ENCODE results near the gene PRAF2. TPM values are rescaled to one million over a fixed set of nuclear protein-coding genes. Genes with fewer than 3 reads are reported as not detected.

Gene PRAF2
- total and polyA plus RNA-seq, 2 of the 13 experiments (the other 11 are each of a cell fraction or from before 2014, with no cell fraction given): 0.33 to 2.6 TPM

DNA sequence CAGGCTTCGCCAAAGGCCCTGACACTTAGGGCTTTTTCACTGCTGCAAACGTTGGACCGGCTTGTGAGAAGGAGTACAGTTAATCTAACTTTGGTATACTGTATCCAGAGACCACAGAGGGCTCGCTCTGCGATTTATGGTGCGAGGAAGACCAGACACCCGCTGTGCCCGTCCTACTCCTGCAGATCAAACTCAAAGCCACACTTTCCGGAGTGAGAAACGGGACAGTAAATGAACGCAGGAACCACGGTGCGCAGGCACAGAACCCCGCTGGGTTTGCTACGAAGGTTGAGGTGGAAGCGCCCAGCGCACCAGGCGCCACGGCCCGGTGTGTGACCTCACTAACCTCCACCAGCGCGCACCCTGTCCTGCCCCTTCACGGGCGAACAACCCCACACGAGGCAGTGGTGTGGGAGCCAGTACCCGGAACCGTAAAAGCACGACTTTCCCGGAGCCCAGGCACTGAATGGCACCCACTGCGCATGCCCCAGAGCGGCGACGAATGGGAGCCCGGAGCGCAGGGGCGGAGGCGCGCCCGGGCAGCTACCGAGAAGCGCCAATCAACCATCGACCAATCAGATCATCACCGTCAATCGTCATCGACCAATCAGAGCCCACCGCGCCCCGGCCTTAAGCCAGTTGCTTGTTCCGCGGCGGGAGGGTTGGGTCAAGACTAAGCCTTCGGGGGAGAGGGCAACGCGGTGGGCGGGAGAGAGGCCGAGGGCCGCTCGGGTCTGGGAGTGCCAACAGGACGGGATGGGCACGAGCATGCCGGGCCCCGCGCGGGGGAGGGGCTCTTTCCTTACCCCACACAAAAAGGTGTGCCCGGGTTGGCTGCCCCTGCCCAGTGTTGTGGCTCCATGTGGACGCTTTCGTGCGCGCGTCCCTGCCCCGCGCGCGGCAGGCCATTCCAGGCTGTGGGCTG lies 27.2 kb upstream of the PRAF2 start (continued):
- TF ChIP-seq, protein P1, sequence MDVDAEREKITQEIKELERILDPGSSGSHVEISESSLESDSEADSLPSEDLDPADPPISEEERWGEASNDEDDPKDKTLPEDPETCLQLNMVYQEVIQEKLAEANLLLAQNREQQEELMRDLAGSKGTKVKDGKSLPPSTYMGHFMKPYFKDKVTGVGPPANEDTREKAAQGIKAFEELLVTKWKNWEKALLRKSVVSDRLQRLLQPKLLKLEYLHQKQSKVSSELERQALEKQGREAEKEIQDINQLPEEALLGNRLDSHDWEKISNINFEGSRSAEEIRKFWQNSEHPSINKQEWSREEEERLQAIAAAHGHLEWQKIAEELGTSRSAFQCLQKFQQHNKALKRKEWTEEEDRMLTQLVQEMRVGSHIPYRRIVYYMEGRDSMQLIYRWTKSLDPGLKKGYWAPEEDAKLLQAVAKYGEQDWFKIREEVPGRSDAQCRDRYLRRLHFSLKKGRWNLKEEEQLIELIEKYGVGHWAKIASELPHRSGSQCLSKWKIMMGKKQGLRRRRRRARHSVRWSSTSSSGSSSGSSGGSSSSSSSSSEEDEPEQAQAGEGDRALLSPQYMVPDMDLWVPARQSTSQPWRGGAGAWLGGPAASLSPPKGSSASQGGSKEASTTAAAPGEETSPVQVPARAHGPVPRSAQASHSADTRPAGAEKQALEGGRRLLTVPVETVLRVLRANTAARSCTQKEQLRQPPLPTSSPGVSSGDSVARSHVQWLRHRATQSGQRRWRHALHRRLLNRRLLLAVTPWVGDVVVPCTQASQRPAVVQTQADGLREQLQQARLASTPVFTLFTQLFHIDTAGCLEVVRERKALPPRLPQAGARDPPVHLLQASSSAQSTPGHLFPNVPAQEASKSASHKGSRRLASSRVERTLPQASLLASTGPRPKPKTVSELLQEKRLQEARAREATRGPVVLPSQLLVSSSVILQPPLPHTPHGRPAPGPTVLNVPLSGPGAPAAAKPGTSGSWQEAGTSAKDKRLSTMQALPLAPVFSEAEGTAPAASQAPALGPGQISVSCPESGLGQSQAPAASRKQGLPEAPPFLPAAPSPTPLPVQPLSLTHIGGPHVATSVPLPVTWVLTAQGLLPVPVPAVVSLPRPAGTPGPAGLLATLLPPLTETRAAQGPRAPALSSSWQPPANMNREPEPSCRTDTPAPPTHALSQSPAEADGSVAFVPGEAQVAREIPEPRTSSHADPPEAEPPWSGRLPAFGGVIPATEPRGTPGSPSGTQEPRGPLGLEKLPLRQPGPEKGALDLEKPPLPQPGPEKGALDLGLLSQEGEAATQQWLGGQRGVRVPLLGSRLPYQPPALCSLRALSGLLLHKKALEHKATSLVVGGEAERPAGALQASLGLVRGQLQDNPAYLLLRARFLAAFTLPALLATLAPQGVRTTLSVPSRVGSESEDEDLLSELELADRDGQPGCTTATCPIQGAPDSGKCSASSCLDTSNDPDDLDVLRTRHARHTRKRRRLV (CRISPR knock-in tag; IDR thresholded peaks at IDR 0.05): no peak
- TF ChIP-seq FOXA1 (IDR thresholded peaks at IDR 0.05) (no peak), FOXA1 (CRISPR knock-in tag; IDR thresholded peaks at IDR 0.05) (no peak), TBX3 (IDR thresholded peaks at IDR 0.05; ENCODE audit: borderline replicate concordance) (no peak), NR2F2 (IDR thresholded peaks at IDR 0.05; ENCODE audit: borderline replicate concordance, low read depth) (no peak), DNMT3B (CRISPR knock-in tag; conservative IDR thresholded peaks at IDR 0.05) (0 out of 2 replicates have a peak, but pooled peaks have one; percentile 40), RFXAP (CRISPR knock-in tag; IDR thresholded peaks at IDR 0.05; ENCODE audit: borderline replicate concordance) (peak; percentile 95), TARDBP (CRISPR knock-in tag; IDR thresholded peaks at IDR 0.05) (0 out of 2 replicates have a peak, but pooled peaks have one; percentile 32), ZNF232 (CRISPR knock-in tag; IDR thresholded peaks at IDR 0.05; ENCODE audit: borderline replicate concordance) (no peak), GABPA (IDR thresholded peaks at IDR 0.05; ENCODE audit: low read depth, low read length) (no peak), GABPA (CRISPR knock-in tag; IDR thresholded peaks at IDR 0.05; ENCODE audit: low read depth) (peak; percentile 26; the same call in 1 of the 2 replicates), SMAD1 (CRISPR knock-in tag; IDR thresholded peaks at IDR 0.05; ENCODE audit: borderline replicate concordance, low read depth) (no peak), NFIC (IDR thresholded peaks at IDR 0.05; ENCODE audit: low read length) (no peak)
- TF ChIP-seq, protein P2, sequence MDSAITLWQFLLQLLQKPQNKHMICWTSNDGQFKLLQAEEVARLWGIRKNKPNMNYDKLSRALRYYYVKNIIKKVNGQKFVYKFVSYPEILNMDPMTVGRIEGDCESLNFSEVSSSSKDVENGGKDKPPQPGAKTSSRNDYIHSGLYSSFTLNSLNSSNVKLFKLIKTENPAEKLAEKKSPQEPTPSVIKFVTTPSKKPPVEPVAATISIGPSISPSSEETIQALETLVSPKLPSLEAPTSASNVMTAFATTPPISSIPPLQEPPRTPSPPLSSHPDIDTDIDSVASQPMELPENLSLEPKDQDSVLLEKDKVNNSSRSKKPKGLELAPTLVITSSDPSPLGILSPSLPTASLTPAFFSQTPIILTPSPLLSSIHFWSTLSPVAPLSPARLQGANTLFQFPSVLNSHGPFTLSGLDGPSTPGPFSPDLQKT (CRISPR knock-in tag; IDR thresholded peaks at IDR 0.05; ENCODE audit: borderline replicate concordance): no peak
- TF ChIP-seq, protein P3, sequence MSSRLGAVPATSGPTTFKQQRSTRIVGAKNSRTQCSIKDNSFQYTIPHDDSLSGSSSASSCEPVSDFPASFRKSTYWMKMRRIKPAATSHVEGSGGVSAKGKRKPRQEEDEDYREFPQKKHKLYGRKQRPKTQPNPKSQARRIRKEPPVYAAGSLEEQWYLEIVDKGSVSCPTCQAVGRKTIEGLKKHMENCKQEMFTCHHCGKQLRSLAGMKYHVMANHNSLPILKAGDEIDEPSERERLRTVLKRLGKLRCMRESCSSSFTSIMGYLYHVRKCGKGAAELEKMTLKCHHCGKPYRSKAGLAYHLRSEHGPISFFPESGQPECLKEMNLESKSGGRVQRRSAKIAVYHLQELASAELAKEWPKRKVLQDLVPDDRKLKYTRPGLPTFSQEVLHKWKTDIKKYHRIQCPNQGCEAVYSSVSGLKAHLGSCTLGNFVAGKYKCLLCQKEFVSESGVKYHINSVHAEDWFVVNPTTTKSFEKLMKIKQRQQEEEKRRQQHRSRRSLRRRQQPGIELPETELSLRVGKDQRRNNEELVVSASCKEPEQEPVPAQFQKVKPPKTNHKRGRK (CRISPR knock-in tag; IDR thresholded peaks at IDR 0.05): no peak
- TF ChIP-seq, protein P4, sequence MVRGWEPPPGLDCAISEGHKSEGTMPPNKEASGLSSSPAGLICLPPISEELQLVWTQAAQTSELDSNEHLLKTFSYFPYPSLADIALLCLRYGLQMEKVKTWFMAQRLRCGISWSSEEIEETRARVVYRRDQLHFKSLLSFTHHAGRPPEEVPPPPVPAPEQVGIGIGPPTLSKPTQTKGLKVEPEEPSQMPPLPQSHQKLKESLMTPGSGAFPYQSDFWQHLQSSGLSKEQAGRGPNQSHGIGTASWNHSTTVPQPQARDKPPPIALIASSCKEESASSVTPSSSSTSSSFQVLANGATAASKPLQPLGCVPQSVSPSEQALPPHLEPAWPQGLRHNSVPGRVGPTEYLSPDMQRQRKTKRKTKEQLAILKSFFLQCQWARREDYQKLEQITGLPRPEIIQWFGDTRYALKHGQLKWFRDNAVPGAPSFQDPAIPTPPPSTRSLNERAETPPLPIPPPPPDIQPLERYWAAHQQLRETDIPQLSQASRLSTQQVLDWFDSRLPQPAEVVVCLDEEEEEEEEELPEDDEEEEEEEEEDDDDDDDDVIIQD (CRISPR knock-in tag; IDR thresholded peaks at IDR 0.05; ENCODE audit: low read depth): no peak
